ENCODE results near the gene CCDC83.
A peak's percentile ranks its signal among the peaks of the same experiment; 100 is the strongest.
"Not testable (repeated sequence)": the region's sequence is repeated elsewhere in the genome, so short reads cannot be mapped to it uniquely, and the experiment has no call there.

Gene CCDC83

GRCh38 chr11:85889108-85889507 lies 33.9 kb downstream of the CCDC83 start:
- DNase-seq = no peak

DNA sequence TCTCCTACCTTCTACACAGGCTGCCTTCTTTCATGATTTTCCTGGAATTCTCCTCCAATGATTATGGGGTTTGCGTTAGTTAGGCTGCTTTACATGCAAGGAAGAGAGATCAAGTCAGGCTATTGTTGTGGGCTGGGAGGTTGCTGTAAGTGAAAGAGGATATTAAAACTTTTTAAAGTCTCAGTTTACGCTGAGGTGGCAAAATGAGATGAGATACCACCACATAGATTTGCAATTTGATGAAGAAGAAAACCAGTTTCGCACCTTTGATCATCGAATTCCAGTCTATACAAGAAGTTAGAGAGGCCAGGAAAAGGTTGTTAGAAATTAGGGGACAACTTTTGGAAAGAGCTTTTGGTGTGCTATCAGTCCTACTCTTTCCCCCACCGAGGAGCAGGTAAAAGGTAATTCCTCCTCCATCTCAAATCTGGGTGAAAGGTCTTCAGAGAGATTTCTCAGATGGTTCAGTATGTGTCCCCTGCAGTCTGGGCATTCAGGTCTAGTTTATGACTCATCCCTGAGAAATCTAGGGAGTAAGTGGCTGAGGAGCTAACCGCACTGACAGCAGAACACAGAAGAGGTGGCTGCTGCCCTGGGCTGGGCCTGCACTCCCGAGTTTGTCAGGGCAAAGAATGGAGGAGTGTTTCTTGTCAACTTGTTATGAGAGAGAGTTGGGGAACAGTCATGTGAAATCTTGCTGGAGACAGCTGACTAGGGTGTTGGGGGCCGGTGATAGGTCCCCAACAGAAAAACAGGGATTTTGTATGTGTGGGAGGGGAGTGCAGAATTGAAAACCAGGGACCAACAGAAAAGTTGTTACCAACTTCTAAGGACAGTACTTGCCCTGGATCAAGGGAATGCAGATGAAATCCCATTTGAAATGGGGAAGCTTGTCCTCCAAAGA lies 34.7 kb downstream of the CCDC83 start:
- peak; percentile 85 for DNase-seq

- no peak for DNase-seq
These were observed 38.2 kb downstream of the CCDC83 start for GRCh38 chr11:85893395-85893794.

DNA sequence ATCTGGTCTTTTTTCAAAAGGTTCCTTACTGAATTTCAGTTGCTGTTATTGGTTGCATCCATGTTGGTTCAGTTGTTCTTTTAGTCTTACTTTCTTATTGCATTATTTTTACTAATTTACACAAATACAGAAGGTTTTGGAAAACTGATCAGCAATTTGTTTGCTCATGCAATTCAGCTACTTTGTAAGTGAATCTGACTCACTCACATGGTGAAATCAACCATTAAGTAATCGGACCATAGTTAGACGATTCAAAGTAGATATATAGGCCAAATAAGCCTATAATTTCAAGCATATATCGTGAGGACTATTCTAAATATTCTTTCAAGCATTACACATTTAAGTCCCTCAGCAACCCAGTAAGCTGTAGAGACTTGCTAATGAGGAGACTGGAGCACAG lies 41.7 kb downstream of the CCDC83 start:
- DNase-seq = no peak

DNA sequence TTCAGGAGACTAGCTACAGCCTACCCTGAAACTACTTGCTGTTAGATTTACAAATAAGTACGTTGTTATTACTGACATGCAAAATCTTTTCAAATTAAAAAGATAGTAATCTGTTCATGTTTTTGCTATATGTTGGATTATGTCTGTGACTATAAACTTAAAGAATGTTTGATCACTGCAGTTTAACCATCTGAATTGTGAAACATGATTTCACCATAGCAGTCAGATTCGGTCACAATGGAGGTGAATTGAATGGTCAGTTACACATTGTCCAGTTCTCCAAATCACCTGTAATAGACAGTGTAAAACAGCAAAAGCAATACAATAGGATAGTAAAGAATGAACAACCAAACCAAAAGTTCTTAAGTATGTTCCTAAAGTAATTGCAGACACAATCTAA lies 43.3 kb downstream of the CCDC83 start:
- no peak for DNase-seq

GRCh38 chr11:85902353-85902752 lies 47.2 kb downstream of the CCDC83 start:
- no peak for DNase-seq

GRCh38 chr11:85903406-85903805 lies 48.2 kb downstream of the CCDC83 start:
- DNase-seq = peak; percentile 9

DNA sequence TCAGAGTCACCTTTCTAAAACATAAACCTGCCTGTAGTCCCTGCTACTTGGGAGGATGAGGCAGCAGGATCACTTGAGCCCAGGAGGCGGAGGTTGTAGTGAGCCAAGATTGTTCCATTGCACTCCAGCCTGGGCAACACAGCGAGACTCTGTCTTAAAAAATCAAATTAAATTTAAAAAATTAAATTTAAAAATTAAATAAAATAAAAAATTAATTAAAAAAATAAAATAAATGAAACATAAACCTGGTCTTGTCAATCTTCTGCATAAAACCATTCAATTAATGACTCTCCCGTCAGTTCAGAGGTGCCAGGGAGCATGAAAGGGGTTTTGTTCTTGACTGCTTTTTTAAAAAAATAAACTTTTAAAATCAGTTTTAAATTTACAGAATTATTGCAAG lies 48.6 kb downstream of the CCDC83 start:
- DNase-seq = no peak

DNA sequence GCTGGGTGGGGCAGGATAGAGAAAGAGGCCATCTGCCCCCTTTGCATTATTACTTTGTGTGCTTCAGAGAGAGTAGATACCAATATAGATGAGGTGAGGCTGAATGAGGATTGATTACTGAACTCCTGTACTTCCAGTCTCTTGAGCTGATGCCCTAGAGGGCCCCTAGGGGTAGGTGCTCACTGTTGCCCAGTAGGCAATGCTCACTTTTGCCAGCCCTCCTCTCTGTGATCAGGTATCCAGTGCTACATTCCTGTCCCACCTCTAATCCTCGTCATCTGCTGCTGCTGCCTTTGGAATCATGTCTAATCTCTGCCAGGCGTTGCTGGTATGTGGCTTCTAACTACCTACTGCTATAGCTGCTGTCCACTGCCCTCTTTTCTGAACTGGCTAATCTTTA lies 57.2 kb downstream of the CCDC83 start:
- no peak for DNase-seq

GRCh38 chr11:85913513-85913912 lies 58.3 kb downstream of the CCDC83 start:
- no peak for DNase-seq

- DNase-seq = no peak
These were observed 59.2 kb downstream of the CCDC83 start for GRCh38 chr11:85914425-85914824.

DNA sequence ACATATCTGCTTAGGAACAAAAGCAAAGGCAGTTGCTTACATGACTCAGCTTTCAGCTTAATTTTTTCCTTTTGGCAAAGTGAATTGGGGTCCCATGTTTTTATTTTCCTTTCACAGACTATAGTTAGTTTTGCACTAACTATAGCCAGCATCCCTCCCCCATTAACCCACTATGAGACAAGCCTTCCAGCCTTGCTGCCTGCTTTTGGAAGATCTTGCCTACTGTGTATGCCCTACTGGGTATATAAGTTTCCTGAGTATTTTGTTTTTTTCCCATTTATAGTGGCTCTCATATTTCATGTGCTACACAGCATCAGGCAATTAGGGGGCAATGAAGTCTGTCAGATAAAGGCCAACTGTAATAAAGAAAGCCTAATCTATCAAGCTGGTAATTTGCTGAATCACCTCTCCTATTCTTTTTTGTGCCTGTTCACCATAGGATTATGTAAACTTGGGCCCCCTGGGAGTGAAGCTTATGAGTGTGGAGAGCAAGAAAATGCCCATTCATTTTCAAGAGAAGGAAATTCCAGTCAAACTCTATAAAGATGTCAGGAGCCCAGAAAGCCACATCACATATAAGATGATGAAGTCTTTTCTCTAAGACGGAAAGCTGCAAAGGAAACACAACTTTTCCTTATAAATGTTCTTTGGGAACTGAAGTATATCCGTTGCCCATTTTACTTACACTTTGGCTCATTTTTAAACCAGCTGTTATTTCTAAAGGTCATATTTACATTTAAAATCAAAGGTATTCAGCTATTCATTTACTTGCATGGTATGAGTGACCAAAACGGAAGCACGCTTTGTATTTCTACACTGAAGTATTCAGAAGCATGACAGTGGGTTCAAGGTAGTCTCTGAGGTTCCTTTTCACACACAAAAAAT lies 64.0 kb downstream of the CCDC83 start:
- DNase-seq = peak; percentile 42

DNA sequence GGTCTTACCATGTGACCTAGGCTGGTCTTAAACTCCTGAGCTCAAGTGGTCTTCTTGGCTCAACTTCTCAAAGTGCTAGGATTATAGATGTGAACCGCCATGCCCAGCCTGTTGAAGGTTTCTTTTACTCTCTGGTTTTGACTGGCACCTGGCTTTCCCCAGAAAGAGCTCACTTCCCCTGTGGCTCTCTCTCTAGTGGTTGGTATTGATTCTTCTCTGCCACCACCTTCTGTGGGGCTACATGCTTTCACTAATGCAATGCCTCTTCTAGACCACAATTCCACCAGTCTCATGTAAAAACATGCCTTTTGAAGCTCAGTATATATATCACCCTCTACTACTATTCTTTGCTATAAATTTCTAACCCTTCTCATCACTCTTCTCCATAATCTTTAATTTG lies 67.2 kb downstream of the CCDC83 start:
- DNase-seq = no peak

GRCh38 chr11:85923455-85923854 lies 68.3 kb downstream of the CCDC83 start:
- no peak for DNase-seq

DNA sequence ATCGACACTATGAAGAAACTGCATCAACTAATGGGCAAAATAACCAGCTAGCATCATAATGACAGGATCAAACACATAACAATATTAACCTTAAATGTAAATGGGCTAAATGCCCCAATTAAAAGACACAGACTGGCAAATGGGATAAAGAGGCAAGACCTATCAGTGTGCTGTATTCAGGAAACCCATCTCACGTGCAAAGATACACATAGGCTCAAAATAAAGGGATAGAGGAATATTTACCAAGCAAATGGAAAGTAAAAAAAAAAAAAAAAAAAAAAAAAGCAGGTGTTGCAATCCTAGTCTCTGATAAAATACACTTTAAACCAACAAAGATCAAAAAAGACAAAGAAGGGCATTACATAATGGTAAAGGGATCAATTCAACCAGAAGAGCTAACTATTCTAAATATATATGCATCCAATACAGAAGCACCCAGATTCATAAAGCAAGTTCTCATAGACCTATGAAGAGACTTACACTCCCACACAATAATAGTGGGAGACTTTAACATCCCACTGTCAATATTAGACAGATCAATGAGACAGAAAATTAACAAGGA lies 71.6 kb downstream of the CCDC83 start:
- DNase-seq = not testable (repeated sequence)

DNA sequence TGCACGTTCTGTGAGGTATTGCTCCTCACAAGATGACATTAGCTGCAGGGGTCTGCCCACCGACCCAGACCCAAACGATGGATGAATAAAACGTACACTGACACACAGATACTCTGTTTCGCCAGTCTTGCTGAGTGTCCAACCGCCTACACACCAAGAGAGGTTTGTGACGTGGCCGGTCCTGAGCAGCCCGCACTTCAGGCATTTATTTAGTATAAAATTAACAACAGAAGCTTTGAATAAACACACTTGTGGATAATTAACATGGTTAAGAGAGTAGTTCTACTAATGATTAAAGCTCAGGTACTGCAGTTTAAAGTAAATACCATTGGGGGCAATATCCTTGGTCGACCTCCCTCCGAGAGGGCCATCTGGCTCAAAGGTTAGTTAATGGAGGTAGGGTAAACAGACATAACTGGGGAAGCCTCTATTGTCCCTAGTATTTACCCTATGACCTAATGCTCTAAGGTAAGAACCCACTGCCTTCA lies 75.7 kb downstream of the CCDC83 start:
- no peak for DNase-seq

DNA sequence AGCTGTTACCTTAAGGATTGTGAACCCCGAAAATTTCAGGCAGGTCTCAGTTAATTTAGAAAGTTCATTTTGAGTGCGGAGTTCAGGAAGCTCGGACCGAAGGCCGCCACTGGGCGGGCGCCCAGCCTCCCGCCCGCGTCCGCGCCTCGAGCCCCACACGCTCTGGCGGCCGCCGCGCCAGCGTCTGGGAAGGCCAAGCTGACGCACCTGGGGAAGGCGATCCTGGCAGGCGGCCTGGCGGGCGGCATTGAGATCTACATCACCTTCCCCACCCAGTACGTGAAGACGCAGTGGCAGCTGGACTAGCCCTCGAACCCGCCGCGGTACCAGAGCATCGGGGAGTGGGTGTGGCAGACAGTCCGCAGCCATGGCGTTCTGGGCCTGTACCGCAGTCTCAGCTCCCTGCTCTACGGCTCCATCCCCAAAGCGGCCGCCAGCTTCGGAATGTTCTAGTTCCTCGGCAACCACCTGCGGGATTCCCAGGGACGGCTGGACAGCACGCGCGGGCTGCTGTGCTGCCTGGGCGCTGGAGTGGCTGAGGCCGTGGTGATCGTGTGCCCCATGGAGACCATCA lies 79.5 kb downstream of the CCDC83 start:
- DNase-seq = no peak

- no peak for DNase-seq
These were observed 80.6 kb downstream of the CCDC83 start for GRCh38 chr11:85935751-85936150.

DNA sequence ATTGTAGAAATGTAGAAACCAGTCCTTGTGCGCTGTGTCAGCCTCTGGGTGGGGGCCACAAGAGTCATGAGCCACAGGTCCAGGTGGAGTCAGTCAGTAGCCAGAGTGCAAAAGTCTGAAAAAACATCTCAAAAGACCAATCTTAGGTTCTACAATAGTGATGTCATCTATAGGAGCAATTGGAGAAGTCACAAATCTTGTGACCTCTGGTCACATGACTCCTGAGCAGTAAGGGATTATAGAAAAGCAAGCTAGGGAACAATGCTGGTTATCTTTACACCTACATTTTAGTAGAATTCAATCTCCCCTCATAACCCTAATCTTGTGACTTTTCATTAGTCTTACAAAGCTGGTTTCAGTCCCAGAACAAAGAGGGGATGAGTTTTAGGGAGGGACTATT lies 82.7 kb downstream of the CCDC83 start:
- DNase-seq = no peak

DNA sequence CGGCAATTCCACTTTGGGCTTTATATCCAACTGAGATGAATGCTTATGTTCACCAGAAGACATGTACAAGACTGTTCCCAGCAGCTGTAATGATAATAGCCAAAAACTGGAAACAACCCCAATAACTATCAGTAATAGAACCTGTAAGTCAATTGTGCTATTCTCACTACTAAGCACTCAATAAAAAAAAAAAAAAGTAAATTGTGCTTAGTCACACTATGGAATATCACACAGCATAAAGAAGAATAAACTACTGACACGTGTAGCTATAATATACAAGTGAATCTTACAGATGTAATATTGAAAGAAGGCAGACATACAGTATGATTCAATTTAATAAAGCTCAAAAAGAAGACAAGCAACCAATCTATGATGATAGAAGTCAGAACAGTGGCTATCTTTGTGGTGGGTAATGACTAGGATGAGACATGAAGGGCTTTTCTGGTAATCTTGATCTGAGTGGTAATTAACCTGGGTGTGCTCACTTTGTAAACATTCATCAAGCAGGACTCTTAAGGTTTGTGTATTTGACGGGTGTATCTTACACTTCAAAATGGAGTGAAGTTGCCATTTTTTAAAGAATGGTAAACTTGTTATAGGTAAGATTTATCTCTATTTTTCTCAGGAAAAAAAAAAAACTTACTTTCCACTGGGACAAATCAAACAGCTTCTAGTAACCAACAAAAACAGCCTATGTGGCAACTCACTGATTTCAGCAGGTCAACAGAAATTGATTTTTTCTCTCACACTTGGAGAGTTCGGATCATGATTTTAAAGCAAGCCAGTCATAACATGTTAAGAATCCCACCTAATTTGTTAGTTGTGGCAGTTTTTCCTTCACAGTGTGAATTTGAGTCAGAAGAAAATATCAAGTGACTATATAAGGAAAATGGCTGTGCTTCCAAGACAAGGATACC lies 84.2 kb downstream of the CCDC83 start:
- DNase-seq = no peak

- peak; percentile 62 for DNase-seq
These were observed 86.3 kb downstream of the CCDC83 start for GRCh38 chr11:85941380-85941973.
